Measurements from ENCODE around the gene NCKAP5. TPM values are rescaled to one million over a fixed set of nuclear protein-coding genes. Genes with fewer than 3 reads are reported as not detected.

Gene NCKAP5
- total and polyA plus RNA-seq, 2 of the 13 experiments (the other 11 are each of a cell fraction or from before 2014, with no cell fraction given): 0.01 TPM; not detected in 1

GRCh38 chr2:132971310-132972061, 596.8 kb downstream of the NCKAP5 start:
- in situ Hi-C loops (cut with HindIII; ENCODE audit: extremely low pct_ligation_motif_present, low pct_unique_long_range_greater_than_20kb) (no loop called here), intact Hi-C loops (cut with micrococcal nuclease; ENCODE audit: unreplicated experiment) (no loop called here)
- Histone ChIP-seq H3K9me3 (ENCODE audit: low read length) (peaks cover 11% of the 10 kb centered on the region), H3K79me2 (ENCODE audit: insufficient read depth, low read length) (no peaks in the 10 kb centered on the region), H3K36me3 (replicated peaks in 1 of 2; ENCODE audit: control insufficient read depth in 1 of 2, insufficient read depth in 2 of 2, low read length in 2 of 2) (no peaks in the 10 kb centered on the region), H2AFZ (ENCODE audit: low read length) (no peak overlapping the region), H4K20me1 (ENCODE audit: insufficient read depth, low read length) (no peaks in the 10 kb centered on the region), H3K27ac (ENCODE audit: extremely low read length, insufficient read depth, low read length) (no peak overlapping the region), H3K27me3 (ENCODE audit: control insufficient read depth in 1 of 2, insufficient read depth in 2 of 2, low read length in 2 of 2) (no peaks in the 10 kb centered on the region), H3K4me1 (ENCODE audit: insufficient read depth, low read length) (no peaks in the 10 kb centered on the region), H3K4me3 (replicated peaks in 1 of 3; ENCODE audit: insufficient read depth in 1 of 3, low read depth in 2 of 3, low read length in 3 of 3) (no peak overlapping the region), H3K9ac (ENCODE audit: insufficient read depth, low read depth, low read length) (no peak overlapping the region), H3K4me2 (ENCODE audit: low read depth, low read length) (no peak overlapping the region)
- ChIA-PET POLR2A (no interaction called here), CTCF (ENCODE audit: low intra/inter-chr PET ratio, low total read pairs) (no interaction called here)
- DNase-seq (ENCODE audit: low spot score) (no peak), FAIRE-seq (no peak), ATAC-seq (no peak)
- whole genome bisulfite sequencing (ENCODE audit: low lambda C conversion rate): 40% methylated on average over 7 of the region's 7 CpGs
- BruUV-seq (replicated peaks): no TSS peak
- TF ChIP-seq ZNF318 (CRISPR knock-in tag; IDR thresholded peaks at IDR 0.05): no peak
- TF ChIP-seq ZNF136 (CRISPR knock-in tag; IDR thresholded peaks at IDR 0.05; ENCODE audit: low read depth): no peak
- no peak for TF ChIP-seq ZNF362 (CRISPR knock-in tag; IDR thresholded peaks at IDR 0.05; ENCODE audit: borderline replicate concordance)
- no peak for TF ChIP-seq ZMAT3 (CRISPR knock-in tag; conservative IDR thresholded peaks at IDR 0.05)
- TF ChIP-seq ATF5 (CRISPR knock-in tag; IDR thresholded peaks at IDR 0.05; ENCODE audit: low read depth): no peak
- TF ChIP-seq ZFYVE20 (CRISPR knock-in tag; IDR thresholded peaks at IDR 0.05; ENCODE audit: borderline replicate concordance, low read depth): no peak
- no peak for TF ChIP-seq ZNF20 (CRISPR knock-in tag; IDR thresholded peaks at IDR 0.05)
- TF ChIP-seq FOXA3 (CRISPR knock-in tag; IDR thresholded peaks at IDR 0.05): no peak
- TF ChIP-seq ZNF605 (CRISPR knock-in tag; IDR thresholded peaks at IDR 0.05): no peak
- no peak for TF ChIP-seq ZSCAN12 (CRISPR knock-in tag; IDR thresholded peaks at IDR 0.05)
- no peak for TF ChIP-seq NFKBIZ (CRISPR knock-in tag; IDR thresholded peaks at IDR 0.05)
- TF ChIP-seq, protein P1, sequence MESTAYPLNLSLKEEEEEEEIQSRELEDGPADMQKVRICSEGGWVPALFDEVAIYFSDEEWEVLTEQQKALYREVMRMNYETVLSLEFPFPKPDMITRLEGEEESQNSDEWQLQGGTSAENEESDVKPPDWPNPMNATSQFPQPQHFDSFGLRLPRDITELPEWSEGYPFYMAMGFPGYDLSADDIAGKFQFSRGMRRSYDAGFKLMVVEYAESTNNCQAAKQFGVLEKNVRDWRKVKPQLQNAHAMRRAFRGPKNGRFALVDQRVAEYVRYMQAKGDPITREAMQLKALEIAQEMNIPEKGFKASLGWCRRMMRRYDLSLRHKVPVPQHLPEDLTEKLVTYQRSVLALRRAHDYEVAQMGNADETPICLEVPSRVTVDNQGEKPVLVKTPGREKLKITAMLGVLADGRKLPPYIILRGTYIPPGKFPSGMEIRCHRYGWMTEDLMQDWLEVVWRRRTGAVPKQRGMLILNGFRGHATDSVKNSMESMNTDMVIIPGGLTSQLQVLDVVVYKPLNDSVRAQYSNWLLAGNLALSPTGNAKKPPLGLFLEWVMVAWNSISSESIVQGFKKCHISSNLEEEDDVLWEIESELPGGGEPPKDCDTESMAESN (CRISPR knock-in tag; conservative IDR thresholded peaks at IDR 0.05): no peak

All from HepG2 (cell line).